Inflammatory macrophage (primary cell): Measurements from ENCODE around the gene ZAP70.
"Not testable (repeated sequence)": the region's sequence is repeated elsewhere in the genome, so short reads cannot be mapped to it uniquely, and the experiment has no call there.

Source experiments
- DNase-seq, 2 donors: peaks; one replicate each; pipeline ENCODE4 v3.0.0-alpha.2; 2020 to 2022

ZAP70 gene

DNA sequence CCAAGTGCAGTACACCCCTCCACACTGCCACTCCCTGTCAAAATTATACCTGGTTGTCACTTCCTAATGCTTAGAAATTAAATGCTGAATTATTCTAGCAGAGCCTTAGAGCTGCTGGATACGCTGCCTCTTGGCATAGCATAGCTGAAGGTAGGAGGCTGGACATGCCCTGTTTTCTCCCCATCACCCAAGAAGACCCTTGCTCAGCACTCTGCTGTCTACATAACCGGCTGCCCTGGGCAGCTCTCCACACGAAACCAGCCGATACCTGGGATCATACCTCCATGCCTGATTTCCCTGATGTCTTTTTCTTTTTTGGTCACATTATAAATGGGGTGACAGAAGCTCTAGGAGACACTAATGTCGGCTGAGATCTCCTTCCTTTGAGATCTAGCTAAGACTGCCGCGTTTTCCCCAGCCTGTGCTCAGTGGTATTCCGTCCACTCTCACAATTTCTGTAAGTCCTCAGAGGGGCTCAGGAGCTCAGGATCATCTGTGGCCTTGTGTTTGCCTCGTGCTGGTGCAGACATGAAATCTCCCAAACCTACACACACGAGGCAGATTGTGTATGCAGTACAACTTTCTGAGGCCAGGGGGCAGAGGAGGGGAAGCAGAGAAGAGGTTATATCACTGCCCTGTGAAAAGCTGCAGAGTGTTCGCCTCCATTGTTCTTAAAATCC is 13.5 kb upstream of the ZAP70 start:
- DNase-seq = peak; percentile 79 to 81

DNA sequence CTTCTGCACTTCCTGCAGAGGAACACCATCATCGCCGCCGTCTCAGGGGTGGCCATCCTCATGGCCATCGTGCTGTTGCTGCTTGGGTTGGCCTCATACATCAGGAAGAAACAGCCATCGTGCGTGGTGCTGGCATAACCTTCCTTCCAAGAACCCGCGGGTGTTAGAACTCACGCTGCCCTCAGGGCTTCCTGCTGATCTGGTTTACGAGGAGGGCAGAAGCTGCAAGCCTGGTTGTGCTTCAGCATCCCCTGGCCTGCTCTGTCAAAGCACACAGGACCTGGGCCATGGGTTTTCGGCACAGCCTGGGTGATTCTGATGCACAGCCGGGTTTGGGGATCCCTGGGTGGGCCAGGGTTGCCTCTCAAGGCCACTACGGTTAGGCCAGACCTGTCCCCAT is 12.2 kb upstream of the ZAP70 start:
- no peak for DNase-seq

DNA sequence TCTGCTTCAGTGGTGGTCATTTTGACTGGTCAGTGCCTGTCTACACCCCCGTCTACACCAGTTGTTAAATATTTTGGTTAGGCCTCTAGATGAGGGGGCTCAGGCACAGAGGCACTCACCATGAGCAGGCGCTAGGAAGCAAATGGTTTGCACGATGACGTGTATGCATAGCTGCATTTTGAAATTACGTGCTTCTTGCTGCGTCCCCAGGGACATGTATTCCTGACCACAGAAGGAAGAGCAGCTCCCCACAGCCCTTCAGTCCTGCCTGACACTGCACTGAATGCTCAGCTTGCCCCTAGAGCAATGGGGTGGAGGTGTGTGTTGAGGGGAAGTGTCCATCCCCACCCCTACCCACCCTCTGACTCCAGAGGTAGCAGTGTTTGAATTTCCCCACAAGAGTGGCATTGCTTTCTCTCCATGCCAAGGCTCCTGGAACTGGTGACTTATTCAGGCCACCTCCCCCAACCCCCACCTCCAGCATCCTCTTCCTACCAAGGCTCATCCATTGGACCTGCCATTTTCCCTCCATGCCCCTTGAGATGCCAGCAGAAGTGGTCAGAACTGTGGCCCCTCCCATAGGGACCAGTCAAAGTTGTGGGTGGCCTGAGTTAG is 11.4 kb upstream of the ZAP70 start:
- no peak for DNase-seq

DNA sequence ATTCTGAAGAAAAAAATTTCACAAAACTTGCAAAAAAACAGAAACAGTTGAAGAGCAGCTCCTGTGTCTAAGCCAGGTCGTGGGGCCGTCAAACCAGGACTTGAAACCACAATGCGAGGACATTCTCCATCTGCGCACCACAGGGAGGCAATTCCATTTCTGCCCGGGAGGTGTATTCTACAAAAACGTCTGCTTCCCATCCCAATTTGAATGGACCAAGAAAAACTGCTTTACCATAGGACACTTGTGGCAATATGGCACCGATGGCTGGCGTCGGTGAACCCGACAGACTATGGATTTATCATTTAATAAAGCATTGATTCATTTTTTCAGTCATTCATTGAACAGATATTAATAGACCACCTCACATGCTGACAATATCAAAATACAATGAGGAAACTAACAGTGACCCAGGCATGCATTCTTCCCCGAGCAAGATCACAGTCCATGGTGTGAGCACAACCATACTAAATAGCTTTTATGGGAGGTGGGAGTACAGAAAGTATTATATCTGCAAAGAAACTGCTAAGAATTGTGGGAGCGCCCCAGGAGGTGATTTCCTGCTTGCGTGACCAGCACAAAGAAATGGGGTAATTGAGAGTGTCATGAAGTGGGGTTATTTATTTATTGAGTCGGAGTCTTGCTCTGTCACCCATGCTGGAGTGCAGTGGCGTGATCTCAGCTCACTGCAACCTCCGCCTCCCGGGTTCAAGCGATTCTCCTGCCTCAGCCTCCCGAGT is 10.5 kb upstream of the ZAP70 start:
- DNase-seq = no peak

DNA sequence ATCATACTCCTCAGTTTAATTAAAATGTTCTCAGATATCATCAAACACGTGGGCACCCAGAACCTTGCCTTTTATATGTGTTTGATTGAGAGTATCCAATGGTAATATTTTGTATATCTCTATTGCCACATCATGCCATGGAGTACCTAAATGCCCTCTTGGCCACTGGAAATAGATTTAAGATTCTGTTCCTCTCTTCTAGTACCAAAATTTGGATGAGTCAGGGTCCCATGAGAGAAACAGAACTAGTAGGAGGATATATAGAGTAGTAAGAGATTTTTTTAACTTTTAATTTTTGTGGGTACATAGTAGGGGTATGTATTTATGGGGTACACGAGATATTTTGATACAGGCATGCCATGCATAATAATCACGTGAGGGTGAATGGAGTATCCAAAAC is 9.6 kb upstream of the ZAP70 start:
- DNase-seq = no peak

DNA sequence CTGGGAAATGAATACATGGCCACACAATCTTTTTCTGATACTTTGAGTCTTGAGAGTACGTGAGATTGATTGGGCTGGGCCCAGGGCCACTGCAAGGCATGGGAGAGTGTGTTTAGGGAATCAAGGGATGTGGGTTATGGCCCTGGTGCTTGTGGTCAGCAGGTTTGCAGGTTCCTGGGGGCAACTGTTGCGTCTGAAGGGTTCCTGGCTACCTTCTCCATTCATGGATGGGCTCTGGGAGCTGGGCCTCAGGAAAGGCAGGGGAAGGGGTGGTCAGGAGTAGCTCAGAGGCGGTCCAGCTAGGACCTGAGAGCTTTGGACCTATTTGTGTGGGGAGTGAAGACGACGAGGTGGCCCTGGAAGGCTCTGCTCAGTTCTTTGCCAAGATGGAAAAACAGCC is 8.4 kb upstream of the ZAP70 start:
- DNase-seq = no peak

DNA sequence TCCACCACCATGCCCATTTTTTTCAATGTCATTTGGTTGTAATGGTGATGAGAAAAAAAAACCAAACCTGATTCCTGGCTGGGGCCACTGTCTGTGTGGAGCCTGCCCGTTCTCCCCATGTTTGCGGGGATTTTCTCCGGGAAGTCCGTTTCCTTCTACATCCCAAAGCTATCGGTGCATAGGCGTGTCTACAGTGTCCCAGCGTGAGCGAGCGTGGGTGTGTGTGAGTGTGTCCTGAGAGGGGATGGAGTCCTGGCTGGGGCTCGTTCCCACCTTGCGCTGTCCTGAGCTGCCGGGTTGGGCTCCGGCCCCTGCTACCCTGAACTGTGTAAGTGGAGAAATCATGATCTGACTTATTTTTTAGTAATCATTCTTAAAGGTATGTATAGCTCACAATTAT is 7.3 kb upstream of the ZAP70 start:
- no peak for DNase-seq

DNA sequence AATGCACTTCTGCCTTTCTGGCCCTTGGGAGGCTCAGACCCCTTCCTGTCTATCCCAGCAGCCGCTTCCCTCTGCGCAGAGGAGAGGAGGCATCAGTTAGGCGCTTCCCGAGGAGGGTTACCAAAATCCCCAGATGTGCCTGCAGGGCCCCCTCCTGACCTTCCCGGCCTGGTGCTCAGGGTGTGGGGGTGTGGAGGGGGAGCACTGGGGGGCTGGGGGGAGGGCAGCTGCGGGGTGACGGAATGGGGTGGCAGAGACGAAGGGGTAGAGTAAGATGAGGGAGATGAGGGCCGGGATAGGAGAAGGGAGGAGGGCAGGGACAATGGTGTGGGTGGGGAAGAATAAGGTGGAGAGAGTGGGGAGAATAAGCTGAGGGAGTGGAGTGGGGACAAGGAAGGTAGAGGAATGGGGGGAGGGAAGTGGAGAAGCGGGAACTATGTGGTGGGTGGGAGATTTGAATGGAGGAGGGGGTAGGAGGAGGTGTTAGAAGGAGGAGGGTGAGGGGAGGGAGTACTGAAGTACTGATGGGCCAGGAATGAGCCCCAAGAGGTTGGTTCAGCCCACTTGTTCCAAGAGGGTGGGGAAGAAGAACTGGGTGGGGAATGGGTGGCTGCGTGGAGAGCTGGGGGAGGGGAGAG is 6.5 kb upstream of the ZAP70 start:
- DNase-seq = no peak

DNA sequence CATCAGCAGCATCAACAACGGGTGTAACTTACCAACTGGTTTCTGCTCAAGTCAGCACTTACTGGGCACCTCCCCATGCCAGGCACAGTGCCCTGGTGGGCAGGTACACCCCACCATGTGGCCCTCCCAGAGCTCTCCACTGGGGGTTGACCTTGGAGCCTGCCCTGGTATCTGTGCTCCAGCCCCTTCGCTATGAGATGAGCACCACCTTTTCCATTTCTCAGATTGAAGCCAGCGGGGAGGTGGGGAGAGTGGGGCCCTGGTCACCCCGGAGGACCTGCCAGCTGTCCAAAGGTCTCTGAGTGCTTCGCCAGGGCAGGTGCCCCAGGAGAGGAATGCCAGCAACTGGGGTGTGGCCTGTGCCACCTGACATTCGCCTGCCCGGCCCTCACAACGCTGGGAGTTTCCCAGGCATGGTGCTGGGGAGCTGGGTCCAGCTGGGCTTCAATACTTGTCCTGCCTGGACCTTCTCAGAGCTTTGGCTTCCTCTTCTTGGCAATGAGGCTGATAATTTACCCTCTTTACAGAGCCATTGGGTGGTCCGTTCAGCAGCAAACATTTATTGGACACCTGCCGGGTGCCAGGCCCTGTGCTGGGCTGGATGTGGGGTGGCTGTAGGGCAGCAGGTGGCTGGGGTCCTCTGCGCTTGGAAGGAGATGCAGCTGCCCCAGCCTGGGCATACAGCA is 5.9 kb upstream of the ZAP70 start:
- no peak for DNase-seq

DNA sequence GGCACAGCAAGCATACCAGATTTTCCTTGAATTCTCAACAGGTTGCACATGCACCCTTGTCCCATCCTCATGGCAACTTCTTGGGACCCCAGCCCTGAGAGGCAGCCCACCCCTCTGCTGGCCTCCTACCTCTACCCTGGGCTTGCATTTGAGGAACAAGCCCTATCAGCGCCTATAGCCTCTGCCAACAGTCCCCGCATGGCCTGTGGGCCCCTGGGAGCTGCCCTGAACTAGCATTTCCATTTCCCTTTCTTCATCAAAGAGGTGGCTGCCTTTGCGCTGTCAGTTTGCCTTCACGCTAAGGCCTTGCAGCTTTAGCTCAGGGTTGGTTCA is 5.4 kb upstream of the ZAP70 start:
- DNase-seq = no peak

DNA sequence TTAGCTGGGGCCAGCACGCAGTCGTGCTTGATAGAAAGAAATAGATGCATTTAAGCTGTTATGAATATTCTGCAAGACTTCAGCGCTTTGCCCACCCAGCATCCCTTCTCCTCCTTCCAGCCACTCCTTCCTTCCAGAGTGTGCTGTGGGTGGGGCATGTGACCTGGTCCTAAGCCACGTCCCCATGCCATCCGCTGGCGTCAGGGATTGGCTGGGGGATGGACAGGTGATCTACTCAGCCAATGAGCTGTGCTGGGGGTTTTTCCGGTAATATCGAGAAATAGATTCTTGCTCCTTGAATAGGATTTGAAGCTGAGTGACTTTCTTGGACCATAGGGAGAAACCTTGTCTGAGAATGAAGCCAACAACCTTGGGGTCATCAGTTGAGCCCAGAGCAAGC is 4.8 kb upstream of the ZAP70 start:
- DNase-seq = no peak

DNA sequence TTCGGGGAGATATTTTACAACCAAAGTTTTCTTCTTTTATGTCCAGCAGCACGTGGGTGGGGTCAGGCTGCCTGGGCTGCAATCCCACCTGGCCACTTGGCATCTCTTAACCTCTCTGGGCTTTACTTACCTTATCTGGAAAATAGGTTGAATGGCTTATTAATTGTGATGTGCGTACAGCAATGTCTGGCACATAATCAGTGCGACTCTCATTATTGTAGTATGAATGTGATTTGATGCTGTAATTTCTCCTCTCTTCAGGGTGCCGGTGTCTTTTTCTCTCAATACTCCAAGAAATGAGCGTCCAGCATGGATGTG is 2.0 kb upstream of the ZAP70 start:
- DNase-seq = no peak

DNA sequence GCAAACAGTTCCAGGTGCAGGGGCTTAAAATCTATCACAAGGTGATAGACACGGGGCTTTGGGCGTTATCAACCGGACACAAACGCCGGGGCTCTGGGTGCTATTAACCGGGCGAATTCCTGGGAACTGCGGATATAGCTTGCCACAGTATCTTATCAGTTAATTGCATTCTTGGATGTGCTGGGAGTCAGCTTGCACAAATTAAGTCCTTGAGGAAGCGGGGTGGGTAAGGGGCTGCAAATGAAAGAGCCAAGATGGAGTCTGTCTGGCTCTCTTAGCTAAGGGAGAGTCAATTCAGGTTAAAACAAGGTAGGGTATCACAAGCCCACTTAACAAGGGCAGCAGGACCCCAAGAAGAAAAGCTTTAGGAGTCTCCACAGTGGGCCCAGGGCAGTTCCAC is 1.2 kb upstream of the ZAP70 start:
- DNase-seq = not testable (repeated sequence)

DNA sequence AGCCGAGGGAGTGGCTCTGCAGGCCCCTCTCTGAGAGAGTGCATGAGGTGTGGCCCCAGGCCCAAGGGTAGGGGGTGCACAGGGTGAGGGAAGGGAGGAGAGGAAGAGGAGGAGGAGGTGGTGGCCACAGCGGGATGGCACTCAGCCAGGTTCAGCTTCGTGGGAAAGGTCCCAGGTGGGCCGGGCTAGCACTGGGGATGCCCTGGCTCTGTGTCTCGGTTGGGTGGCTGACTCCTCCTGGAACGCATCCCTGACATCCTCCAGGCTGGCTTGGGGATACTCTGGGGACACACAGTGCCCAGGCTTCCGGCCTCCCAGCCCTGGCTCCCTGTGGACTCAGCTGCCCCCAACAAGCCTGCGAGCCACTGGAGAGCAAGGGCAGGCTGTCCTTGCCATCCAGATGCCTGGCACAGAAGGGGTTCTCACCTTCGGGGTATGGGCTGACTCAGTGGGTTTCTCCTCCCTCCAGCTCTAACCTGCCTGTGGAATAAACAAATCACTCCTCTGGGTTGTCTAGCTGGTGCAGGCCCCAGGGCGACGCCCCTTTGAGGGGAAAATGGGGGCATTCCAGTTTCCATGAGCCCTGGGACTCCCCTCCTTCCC is 582 bp upstream of the ZAP70 start:
- DNase-seq = no peak

DNA sequence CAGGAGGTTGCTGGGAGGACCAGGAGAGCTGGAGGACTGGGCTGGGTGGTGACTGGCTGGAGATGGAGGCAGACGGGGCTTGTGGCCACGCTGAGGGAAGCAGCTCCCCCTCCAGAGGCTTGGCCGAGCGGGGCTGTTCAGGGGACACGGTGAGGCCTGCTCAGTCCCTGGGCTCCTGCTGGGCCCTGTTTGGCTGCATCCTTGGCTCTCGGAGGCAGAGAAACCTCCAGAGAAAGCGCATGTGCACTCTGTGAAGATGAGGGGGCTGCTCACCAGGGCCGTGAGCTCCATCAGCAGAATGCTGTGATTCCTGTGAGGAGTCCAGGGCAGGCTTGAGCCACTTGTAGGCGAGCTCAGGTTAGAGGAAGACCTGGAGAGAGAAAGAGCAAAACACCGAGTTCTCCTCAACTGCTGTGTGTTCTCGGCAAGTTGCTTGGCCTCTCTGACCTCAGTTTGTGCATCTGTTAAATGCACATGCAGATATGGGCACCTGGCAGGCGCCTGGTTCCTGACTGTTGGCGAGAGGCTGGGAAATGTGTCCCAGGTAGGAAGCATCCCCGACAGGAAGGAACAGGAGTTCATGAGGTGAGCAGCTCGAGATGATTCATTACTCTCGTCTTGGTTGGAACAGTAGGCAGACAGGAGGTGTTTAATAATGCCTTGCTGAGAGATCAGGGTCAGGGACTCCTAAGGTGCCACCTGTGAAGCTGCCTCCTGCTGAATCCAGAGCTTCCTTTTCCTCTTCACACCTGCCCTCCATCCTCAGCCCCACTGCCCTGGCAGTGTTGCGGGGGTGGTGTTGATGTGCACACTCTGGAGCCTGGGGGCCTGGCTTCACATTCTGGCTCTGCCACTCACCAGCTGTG is 941 bp downstream of the ZAP70 start:
- no peak for DNase-seq

DNA sequence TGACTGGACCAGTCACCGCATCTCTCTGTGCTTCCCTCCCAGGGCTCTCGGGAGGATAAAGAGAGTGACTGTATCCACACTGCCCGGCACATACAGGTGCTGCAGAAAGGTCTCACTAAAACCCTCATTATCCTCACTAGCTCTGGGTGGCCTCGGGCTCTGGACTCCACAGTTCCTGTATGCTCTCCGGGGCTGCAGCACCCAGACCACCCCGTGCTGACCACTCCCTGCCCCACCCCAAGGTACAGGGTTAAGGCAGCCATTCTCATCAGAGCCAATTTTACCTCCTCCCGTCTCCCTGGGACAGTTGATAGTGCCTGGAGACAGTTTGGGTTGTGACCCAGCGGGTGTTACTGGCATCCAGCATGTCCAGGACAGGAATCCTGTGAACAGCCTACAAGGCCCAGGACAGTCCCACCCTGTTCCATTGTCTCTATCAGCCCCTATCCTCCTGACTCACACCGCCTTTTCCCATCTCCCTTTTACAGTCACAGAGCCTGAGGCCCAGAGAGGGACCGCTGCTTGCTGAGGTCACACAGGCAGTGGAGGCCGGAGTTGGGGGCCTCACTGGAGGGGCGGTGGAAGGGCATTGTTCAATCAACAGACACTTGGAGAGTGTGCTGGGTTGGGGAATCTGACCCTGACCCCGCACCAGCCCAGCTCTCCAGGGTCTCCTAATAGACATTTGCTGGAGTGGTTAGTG is 1.7 kb downstream of the ZAP70 start:
- no peak for DNase-seq

DNA sequence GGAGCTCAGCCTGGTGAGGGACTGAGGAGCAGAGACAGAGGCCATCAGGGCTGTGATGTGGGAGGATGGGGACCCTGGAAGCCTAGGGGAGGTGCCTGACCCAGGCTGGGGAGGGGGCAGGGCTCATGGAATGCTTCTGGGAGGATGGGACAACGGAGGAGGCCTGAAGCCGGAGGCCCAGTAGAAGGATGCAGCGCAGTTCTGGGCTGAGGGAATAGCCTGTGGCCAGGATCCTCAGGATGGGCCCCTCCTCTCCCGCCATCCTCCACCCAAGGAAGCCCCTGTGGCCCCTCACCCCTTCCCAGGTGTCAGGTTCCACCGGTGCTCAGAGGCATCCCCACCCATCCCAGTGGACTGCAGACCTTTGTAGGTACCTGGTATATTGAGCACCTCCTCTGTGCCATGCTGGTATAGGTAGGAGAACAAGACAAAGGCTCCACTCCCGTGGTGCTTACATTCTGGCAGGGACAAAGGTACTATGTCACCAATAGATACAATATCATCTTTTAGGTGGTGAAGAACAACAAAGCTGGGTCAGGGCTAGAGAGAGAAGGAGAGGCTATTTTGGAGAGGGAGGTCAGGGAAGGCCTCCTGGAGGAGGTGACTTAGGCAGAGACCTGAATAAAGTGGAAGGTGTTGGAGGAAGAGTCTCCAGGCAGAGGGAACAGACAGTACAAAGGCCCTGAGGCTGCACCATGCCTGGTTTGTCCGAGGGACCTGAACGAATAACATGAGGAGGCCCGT is 2.7 kb downstream of the ZAP70 start:
- no peak for DNase-seq

DNA sequence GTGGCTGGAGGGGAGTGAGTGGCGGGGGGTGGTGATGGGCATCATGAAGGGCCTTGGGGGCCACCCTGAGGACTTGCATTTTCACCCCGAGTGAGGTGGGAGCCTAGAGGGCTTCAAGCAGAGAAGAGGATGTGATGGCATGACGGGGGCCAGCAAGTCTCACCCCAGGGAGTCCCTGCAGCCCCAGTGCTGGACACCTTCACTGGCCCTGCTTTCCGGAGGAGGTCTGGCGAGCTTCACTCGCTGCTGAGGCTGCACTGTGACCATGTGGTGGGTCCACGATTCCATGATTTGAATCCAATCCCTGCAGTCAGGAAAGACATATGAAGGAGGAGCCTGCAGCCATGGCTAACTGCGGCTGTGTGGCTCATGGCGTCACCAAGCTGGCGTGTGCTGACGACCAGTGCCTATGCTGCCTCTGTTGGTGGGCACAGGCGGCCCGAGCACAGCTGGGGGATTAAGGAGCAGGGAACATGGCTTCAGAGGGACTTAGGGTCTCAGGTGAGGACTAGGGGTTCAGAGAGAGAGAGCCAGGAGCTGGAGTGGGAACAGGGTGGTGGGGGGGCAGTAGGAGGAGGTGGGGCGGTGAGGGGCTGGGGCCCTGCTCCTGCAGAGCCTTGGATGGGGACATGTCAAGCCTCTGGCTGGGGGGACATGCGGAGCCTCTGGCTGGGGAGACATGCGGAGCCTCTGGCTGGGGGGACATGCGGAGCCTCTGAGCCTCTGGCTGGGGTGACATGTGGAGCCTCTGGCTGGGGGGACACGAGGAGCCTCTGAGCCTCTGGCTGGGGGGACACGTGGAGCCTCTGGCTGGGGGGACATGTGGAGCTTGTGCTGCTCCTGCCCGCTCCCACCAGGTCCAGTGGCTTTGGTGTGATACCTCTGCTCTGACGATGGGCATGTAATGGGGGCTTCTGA is 3.6 kb downstream of the ZAP70 start:
- DNase-seq = no peak

DNA sequence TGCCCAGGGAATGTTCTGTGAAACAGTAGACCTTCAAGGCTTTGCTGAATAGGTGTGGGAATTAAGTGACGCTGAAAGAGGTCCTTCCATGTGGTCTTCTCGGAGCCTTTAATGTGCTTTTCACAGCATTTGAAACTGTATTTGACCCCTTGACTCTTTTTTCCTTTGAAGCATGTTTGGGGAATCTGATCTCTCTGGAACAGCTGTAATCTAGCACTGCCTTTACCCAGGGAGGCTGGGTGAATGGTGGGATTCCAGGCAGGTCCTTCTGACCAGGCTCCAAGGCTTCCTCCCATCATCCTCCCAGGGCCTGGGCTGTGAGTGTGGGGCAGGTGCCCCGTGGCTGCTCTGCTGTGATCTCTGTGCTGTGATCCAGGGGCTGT is 4.2 kb downstream of the ZAP70 start:
- no peak for DNase-seq
